Left kidney (tissue), 2 donors: ENCODE results near the gene ETV3. TPM values are rescaled to one million over a fixed set of nuclear protein-coding genes. Genes with fewer than 3 reads are reported as not detected.

ENCODE experiments used
- DNase-seq: peaks from one replicate; pipeline ENCODE4 v3.0.0-alpha.2; 2013
- polyA plus RNA-seq: library from polyadenylated mRNA; unstranded; fragments of 120-200 nt; gene quantifications from one replicate; pipeline ENCODE4 v1.2.1, GENCODE V29; 2013; ENCODE audit not compliant: insufficient read length

ETV3 gene
- polyA plus RNA-seq, 1 donor: 29.8 TPM

DNA sequence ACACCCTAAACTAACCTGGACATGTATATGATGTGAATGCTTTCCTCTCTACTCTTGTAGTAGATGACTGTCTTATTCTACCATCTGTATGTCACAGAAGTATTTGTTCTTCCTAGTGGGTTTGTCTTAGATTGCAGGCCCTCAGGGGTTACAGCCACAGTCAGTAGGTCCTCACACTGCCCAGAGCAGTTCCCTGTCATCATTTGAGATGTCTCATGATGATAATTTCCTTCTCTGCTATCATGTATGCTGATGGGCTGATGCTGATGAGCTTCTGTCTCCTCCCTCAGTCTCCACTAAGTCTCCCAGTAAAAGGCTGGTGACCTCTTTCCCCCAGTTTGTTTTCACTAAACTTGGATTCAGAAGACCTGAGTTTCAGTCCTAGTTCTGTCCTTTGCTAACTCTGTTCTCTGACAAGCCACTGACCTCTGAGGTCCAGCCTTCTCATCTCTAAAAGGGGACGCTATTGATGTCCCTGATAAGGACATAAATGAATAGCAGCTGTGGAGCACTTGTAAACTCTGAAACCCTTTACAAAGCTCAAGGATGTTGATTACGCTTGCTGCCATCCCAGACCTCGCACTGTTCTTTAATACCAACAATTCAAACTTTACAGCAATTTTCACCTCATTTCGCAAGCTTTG lies 3.1 kb upstream of the ETV3 start:
- no peak for DNase-seq

DNA sequence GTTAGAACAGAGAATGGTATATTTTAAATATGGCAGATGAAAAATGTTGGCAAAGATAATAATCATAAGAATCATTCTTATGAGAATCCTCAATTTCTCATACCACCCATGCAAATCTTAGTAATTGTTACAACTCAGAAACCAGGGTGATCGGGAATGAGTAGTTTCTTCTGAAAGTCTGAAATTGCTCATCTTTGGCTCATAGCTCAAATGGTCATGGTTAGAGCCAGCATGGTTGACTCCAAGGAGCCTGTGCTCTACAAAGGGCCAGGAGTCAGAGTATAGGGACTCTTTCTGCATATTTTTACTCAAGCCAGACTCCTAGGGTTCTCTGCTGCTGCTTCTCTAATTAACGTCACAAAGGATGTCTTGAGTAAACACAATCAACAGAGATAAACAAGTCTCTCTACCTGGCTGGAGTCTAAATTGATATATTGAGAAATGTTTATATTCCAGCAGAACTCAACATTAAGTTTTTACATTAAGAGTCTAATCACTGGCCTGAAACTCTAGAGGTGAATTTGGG lies 1.9 kb upstream of the ETV3 start:
- no peak for DNase-seq

DNA sequence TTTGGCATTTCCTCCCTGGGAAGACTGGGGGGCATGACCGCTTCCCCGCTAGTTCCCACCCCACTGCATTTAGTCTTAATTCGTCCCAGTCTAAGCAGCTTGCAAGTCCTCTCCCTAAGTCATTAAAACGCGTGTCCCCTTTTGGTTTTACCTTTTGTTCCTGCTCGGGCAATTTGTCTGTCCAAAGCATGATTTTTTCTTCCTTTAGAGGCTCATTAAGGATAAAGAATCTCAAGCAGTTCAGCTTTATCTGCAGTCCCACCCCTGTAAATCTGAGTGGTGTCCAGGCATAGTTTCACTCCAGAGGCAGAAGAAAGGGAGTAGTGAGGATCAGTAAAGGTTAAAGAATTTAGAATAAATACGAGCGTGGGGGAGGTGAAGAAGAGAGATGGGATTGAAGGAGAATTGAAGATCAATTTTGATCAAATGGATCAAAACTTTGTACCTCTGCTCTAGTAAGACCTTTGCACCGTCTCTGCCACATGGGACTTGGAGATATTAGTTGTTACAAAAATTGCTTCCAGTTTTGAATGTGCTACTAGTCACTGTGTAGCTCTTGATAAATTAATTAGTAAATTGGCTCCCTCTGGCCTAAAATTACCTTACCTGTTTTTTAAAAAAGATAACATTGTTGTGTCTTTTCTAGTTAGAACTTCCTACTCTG lies 989 bp upstream of the ETV3 start:
- DNase-seq: no peak

DNA sequence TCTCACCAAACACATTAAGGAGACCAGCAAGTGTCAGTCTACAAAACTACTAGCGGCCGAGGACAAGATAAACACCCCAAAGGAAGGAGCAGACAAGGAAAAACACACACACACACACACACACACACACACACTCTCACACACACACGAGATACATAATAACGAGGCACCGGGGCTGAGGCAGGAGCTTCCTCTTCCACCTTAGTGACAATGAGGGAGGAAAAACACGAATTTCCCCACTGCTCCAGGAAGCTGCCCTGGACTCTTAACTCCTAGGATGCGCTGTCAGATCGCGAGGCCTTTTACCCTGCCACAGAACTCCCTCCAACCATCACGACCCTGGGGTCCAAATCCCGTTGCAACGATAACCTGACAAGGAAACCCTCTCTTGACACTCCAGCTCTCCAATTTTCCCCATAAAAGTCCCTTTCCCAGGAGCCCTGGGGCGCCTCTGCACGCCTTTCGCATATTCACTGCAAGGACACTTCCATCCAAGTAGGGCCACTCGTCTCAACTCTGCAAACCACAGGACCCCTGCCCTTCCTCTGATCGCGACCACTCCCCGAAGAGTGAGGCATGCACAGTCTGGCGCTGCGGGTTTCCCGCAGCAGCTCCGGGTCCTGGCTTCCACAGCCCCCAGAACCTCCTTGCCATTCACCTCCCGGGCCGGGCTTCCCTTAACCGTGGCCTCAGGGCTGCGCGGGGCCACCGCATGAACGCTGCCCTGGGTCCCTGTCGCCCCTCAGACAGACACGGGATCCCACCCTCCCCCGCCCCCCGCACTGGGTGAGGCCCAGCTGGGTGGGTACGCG lies 581 bp downstream of the ETV3 start:
- DNase-seq: no peak

DNA sequence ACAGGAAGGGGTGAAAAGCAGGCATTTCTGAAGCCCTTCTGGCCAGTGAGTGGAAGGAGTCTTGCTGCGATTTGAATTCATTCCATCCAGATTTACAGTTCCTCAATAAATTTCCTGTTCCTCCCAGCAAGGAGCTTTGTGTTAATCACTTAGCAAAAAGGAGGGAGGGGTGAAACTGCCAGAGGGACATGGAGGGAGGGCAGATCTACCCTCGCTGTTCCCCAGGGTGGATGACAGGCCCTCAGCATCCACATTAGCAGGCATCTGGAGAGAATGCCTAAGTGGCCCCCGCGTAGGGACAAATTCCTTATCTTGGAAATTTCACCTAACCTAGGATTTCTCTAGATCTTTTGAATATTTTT lies 1.2 kb downstream of the ETV3 start:
- no peak for DNase-seq

DNA sequence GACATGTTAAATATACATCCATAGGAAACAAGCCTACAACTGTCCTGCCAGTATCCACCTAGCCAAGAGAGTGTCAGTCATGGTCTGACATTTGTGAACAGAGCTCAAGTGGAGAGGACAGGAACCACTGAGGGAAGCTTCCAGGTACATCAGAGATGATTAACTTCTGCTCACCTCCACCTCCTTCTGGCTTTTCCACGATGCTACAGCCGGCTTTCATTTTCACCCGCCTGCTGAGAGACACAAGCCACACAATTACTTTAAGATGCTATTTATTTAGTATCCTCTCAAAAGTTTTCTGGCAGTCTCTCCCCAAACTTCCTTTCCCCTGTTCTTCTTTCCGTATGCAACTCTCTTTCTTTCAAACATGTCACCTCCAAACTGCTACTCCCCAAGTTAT lies 2.1 kb downstream of the ETV3 start:
- no peak for DNase-seq

DNA sequence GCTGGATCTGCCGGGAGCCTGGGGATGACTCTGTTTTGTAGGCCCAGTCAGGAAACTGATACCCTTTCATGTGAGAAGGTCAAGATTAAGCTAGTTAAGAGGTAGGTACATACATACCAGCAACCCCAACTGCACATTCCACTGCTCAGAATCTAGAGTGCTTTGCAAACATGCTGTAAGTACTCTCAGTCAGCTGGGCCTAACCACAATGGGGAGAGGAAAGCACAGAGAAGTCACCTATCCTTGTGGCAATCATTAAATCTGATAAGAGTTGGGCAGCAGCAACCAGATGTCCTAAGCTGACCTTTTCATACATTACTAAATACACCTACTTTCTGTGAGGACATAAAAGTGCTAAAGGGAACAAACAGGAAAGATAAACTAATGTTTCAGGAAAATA lies 2.5 kb downstream of the ETV3 start:
- no peak for DNase-seq

DNA sequence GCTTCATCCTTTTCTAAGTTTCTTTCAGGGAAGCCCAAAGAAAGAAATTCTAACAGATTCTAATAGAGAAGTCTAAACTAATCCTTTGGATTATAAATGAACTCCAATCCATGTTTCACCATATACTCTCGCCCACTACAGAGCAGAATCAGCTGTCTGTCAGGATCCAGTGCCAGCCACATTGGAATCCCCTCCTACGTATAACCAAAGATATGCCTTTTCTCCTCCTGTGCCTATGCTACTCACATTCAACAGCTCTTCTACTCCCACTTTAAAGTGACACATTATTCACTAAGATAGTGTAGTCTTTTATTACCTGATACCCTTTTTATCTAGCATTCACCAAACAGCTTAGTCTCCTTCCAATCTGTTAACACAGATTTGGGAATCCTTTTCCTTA lies 3.1 kb downstream of the ETV3 start:
- DNase-seq: no peak

DNA sequence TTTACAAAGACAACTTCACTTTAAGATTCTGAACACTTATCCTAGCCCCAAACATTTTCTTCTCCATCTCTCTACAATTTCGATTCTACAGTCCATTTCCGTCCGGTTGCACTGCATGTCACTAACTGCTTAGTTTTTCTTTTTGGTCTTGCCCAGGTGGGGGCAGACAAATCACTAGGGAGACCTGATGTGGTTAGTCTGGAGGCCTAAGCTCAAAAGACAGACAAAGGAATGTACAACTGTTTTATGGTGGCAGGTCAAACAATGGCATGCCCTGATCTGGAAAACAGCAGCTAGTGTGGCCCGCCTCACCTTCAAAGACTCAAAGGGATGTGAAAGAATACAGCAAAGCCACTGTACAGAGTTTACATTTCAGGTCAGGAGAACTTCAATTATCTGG lies 3.8 kb downstream of the ETV3 start:
- DNase-seq: no peak

DNA sequence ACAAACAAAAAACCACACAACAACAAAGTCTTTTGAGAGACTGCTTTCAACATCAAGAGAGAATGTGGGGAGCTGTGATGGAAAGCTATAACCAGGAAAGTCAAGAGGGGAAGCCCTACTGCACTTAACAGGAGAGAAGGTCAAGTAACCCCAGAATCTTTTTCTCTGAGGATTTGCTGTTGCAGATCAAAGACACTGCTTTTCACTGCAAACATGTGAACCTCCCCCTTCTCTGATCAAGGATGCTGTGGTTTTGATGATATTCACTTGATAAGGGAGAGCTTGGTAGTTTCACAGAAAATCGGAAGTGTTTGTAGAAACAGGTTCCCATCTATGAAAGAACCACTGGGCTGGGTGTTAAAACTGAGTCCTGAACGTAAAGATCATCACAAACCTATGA lies 4.8 kb downstream of the ETV3 start:
- no peak for DNase-seq

DNA sequence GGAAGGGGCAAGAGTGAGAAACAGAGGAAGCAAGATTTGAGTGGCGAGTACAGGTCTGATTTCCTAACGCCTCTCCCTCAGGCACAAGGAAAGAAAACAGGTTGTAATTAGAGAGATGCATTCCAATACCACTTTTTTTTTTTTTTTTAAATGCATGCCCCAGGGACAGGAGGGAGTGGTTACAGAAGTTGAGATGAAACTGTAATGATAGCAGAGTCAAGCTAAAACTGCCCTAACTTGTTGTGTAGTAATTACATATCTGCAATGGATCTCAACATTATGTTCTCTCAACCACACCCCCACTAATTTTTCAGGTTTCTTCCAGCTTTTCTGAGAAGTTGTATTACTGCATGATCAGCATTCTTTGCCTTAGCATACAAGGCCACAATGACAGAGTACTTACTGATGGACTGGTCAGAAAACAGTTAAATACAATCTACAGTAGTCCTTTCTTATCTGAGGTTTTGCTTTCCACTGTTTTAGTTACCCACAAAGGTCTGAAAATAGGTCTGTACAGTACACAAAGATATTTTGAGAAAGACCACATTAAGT lies 5.5 kb downstream of the ETV3 start:
- no peak for DNase-seq

DNA sequence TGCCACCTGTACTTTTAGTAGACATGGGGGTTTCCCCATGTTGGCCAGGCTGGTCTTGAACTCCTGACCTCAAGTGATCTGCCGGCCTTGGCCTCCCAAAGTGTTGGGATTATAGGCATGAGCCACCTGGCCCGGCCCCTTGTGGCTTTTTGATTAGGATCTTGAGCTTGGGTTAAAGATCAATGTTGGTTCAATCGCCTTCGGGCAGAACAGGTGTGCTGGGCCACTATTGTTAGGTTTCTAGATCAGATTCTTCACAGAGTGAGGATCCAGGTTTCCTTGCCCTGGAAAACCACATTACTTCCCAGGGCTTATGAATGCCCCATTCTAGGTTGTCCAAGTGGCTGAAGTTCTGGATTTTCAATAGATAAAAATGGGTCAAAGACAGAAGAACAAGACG lies 6.1 kb downstream of the ETV3 start:
- no peak for DNase-seq

DNA sequence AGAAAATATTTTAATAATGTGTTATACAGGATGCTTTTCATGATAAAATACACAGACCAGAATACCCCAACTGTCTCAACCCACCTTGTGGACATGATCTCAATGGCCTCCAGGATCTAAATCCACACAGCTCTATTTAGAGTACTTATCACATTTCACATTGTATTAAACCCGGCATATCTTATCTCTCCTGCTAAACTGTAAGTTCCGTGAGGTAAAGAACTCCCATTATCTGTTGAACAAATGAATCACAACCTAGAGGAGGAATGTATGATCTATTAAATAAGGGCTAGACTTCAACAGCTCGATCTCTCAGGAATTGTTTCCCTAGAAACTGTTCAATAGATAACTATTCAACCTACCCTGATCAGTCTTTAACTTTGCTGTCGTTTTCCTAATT lies 6.9 kb downstream of the ETV3 start:
- DNase-seq: no peak

DNA sequence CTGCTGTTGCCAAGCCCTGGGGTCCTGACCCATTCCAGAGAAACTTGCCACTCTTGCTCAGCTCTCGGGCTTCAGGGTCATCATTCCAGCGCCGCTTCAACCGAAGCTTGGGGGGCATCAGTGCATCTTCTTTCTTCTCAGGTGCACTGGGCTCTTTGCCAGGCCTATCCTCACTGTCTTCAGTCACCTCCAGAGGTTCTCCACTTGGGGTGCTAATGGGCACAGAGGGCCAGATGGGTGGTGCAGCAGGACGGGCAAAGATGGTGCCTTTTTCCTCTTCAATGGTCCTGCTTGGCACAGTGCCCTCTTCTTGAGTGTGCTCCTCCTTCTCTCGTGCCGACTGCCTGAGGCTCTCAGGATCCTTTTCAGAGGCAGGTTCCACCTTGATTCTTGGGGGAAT lies 13.3 kb downstream of the ETV3 start:
- no peak for DNase-seq

DNA sequence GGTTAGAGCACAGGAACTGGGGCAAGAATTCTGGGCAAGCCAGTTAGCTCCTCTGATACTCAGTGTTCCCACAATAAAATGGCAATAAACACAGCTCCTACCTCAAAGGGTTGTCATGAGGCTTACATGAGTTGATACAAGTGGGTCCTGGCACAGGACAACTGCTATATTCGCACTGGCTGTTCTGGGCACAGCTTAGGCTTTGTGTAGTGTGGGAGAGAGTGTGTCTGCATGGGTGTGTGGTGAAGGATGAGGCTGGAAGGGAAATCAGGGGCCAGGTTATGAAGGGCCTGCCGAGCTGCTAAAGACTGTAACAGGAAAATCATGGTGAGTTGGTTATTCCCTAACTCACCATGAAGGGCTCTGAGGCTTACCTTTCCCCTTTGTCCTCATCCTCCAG lies 18.7 kb downstream of the ETV3 start:
- no peak for DNase-seq

DNA sequence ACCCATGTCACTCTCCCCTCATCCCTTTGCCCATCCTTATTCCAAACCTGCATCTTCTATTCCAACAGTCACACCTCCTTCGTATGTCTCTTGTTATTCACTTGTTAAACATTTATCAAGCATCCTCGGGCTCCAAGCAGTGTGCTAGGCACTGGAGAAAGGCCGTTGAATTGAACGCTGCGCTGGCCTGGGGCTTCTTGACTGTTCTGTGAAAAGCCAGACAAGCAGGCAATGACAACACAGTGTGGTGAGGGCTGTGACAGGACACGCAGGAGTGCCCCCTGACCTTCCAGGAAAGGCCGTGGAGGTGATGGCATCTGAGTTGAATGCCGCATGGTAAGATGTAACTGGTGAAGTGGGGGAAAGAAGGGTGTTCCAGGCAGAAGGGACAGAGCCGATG lies 19.2 kb downstream of the ETV3 start:
- DNase-seq: no peak

DNA sequence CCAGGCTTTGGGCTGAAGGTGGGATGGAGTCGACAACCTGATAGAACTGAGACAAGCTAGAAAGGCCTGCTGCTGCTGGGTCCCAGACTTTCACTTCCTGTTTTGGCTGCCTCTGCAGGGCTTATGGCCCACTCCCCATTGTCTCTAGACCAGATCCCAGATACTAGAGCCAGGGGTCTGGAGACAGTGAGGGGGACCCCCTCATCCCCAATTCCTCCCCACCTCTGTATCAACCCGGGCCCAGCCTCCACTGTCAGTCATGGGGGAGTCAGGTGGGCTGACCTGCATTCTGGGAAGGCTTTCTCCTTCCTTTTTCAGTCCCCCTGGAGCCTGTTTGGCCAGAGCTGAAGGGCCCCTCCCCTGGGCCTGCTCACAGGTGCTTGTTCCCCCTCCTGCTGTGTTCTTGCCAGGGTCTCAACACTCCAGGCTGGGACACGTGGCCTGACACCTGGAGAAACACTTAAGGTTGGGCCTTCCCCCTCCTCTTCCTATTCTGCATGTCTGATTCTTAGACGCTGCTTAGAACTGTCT lies 20.6 kb downstream of the ETV3 start:
- no peak for DNase-seq

DNA sequence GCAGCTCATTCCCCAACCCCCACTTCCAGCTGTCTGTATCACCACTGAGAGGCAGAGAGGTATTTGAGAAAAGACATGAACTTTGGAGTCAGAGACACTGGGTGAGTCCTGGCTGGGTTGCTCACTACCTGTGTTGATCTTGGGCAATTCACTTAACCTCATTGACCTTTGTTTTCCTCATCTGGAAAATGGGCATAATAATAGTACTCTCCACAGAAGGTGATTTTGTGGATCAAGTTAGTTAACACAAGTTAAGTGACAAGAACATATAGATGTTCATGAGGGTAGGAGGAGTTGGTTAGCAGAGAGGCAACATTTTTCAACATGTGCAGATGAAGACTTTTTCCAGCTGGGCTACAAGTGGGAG lies 21.5 kb downstream of the ETV3 start:
- DNase-seq: no peak

DNA sequence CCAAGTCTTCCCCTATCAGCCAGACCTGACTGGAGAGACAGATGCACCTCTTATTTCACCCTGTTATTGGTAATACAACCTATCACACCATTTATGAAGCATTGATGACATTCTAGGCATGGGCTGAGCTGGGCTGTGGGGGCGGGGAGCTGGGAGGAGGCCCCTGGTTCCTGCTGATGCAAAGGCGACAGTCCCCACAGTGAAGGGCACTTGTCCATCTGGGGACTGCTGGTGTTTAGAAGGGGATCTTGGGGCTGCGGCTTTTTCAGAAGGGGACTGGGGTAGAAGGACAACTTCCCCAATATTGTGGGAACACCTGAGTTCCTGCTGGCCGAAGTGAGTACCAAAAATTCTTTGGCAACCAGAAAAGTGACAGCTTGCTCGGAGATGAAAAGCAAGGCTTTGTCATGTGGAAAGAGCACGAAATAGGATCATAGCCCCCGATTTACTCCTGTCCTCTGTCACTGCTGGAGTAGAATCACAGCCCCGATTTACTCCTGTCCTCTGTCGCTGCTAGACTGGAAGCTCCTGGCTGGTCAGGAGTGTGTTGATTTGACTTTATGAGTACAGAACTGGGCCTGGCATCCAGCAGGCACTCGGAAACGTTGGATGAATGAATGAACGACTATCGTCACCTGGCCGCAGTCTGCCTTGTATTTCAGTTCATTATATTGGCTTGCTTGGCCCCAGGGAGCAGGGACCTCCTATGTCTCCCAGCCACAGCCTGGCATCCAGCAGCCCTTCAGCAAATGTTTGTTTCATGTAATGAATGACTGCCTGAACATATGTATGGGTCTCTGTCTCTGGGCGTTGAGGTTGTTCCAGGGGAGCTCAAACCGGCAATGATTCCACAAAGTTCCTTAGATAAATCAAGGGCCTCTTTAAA lies 22.1 kb downstream of the ETV3 start:
- no peak for DNase-seq

DNA sequence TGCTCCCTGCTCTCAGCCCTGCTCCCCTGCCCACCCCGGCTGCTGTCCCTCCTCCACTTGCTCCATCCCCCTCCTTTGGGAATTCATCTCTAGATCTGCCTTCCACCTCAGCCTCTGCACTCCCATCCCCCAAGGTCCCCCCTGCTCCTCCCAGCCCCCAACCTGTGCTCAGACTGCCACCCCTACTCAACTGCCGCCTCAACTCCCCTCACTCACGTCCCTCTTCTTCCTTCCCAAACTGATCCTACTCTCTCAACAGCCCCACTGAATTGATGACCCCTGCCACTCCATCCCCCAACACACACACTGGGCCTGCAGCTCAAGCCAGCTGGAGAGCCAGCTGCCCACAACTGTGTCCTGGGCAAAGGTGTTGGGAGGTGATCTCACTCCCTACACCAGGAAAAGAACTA lies 22.8 kb downstream of the ETV3 start:
- DNase-seq: no peak

DNA sequence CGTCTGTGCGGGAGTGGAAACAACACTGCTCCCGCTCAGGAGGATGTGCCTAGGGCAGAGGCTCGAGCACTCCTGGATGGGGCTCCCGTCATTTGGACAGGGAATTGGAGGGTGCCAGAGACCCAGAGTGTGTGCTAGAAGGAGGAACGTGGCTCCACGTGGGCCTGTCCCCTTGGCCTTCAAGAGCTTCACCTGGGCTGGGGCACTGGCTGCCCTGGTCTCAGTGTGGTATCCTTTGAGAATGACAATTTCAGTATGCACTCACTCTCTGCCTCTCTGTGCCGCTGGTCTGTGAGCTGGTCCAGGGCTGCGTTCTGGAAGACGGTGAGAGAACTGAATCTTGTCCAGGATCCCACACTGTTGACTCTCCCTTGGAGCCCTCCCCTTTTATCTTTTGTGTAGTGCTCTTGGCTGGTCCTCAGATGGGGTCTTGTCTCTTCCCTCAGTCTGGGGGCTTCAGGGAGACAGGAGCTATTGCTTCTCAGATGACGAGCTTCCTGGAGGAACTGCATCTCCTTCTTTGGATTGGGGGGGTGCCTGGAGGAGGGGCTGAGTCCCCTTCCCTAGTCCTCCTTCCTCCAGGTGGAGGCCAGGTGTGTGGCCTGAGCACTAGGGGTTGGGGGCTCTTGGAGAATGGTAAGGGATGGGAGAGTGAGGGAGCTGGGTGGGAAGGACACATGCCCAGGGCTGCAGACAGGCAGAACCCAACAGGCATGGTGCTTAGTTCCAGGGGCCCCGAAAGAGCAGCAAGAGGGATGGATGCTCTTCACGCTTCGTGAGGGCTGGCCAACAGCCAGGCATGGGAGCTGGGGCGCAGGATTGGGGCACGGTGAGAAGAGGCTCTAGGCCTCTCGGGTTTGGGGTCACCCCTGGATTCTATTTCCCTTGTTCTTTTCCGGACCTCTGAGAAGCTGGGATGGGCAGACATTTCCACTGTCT lies 23.7 kb downstream of the ETV3 start:
- no peak for DNase-seq
